Limb (tissue), 2 donors: ENCODE results near the gene DUSP18.
"Not testable (repeated sequence)": the region's sequence is repeated elsewhere in the genome, so short reads cannot be mapped to it uniquely, and the experiment has no call there.

Source experiments
- DNase-seq, 2 donors: peaks; one replicate each; pipeline ENCODE4 v3.0.0-alpha.2; 2016; ENCODE audit errors: extremely low spot score in 2 of 2

The DUSP18 gene

DNA sequence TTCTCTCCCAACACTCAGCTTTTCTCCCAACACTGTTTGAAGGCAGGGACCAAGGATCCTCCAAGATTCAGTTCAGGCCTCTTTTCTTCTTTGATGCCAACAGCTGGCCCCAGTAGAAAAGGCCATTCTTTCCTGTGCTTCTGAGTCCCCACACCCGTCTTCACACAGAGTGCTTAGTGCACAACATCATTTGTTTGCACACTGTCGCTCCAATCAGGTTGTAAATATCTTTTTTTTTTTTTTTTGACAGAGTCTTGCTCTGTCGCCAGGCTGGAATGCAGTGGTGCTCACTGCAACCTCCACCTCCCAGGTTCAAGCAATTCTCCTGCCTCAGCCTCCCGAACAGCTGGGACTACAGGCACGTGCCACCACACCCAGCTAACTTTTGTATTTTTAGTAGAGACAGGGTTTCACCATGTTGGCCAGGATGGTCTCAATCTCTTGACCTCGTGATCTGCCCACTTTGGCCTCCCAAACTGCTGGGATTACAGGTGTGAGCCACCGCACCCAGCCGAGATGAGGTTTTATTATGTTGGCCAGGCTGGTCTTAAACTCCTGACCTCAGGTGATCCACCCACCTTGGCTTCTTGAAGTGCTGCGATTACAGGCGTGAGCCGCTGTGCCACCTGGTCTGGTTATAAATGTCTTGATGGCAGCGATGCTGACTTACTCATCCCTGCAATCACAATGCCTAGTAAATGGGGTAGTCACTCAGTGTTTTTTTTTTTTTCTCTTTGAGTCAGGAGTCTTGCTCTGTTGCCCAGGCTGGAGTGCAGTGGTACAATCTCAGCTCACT, 12.4 kb upstream of the DUSP18 start:
- DNase-seq = not testable (repeated sequence)

DNA sequence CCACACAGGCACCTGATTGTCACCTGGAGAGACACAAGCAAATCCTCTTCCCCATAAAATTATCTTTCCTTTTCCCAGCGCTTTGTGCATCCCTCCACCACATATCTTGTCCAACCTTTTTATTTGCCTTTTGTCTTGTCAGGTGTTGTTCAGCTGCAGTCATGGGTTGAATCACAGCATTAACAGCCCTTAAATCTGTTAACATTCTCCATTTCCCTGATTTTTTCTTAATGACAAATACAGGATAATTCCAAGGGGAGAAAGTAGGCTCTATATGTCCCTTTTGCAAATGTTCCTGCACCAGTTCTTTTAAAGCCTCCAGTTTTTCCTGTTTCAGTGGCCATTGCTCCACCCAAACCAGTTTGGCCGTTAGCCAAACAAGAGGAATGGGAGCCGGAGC, 8.9 kb upstream of the DUSP18 start:
- DNase-seq = not testable (repeated sequence)

DNA sequence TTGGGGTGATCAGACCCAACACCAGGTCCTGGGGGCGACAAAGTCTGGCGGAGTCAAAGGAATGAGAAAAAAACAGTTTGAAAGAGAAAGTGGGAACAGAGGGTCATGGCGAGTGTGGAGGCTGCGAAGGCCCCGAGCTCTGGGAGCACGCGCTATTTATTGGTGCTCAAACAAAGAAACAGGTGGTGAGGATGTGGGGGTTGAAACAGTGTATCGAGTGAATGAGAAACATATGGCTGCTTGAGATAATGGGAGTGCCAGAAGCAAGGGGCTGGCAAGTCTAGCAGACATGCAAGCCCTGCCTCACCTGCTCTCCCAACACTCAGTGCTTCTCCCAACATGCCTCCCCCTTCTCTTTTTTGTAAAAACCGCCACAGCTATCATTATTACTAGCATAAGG, 7.8 kb upstream of the DUSP18 start:
- DNase-seq = no peak

DNA sequence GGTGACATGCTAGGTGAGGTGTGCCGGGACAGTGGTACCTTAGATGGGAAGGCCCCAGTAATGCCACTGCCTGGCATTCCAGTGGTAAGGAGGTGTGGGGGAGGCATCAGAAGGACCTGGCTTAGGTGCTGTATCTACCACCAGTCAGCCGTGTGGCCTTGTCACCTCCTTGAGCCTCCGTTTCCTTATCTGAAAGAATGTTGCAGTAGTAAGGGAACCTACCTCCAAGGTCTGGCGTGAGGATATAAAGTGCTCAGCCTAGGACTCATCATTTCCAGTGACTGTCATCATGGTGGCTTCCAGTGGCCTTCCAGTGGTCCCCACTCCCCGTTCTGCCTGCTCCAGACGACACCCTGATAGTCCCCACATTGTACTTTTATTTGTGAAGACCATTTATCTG, 6.8 kb upstream of the DUSP18 start:
- DNase-seq = no peak

DNA sequence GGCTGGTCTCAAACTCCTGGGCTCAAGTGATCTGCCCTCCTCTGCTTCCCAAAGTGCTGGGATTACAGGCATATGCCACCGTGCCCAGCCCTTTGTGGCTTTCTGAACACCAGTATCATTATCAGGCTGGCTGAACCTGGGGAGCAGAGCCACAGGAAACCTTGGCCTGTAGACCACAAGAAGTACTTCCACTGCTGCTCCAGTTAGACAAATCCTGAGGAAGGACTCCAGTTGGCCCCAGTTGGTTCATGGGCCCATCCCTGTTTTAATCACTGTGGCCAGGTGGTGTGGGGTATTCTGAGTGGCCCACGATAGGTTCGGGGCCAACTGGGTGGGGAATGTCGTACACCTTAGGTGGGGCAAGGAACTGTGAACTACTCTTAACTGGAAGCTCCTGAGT, 5.5 kb upstream of the DUSP18 start:
- DNase-seq = no peak

DNA sequence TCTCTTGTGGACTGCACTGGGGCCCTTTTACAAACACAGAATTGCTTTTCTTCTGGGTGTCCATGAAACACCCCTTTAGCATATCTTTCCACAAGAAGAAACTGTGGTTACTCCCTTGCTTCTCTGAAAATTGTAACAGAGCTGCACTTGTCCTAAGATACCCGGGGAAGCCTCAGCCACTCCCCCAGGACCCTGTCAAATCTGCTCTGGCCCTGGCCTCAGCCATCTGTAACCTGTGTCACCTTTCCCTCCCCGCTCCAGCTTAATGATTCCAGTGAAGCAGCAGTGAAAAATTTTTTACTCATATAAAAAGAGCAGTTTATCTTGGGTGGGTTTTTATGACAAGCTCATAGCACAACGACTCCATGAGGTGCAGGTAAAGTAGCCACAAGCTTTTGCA, 3.4 kb upstream of the DUSP18 start:
- no peak for DNase-seq

DNA sequence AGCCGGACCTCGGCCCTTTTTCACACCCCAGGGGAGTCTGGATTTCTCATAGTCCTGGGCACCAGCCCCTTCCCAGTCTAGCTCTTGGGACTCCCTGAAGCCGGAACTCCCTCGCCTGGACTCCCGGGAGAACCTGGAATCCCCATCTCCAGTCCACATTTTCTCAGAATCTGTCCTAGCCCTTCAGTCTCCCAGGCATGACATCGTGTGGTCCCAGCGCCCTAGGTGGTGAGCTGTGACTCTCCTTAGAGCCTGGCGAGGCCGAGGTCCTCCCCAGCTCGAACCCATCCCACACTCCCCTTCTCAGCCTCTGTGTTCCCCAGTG, 673 bp upstream of the DUSP18 start:
- no peak for DNase-seq

DNA sequence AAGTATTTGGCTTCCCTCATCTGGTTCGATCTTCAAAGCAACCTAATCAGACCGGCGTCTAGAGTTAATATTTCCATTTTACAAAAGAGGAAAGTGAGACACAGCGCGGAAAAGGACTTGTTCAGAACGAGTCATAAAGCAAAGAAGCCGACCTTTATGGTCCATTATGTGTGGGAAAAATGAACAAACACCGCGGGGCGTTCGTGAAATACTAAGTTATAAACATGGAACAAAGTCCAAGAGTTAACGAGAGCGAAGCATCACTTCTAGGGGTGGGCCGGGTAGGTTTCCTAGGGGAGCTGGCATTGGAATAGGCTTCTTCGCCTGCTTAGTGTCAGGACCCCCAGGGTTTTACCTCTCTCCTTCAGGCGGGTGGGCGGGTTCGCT, 575 bp downstream of the DUSP18 start:
- no peak for DNase-seq

DNA sequence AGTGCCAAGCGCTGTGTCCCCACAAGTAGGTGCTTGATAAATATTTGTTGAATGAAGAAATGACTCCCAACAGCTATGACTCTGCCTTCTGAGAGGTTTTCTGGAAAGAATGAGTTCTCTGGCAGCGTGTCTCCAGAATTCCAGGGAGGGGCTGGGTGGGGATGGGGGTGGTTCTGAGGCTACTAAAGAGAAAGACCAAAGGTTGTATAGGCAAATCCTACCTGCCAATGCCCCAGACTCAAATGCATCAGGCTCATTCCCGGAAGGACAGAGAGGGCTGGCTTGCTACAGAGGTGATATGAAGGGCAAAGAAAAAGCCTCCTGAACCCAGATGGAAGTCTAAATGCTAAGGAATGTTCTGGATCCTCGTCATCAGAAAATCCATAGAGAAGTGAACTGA, 1.9 kb downstream of the DUSP18 start:
- no peak for DNase-seq

DNA sequence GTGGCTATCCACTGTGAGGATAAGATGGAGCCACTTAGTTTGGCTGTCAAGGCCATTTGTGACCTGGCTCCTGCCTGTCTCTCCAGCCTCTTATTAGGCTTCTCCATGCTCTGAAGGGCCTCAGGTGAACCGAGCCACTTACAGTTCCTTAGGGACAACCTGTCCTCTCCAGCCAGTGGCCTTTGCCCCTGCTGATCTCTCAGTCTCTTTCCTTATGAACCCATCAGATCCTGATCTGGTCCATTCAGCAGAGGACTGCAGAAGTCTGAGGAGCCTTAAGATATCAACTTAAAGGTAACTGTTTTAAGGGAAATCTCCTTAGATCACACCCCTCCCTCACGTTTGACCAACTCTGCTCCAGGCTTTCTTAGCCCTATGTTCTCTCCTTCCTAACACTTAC, 2.4 kb downstream of the DUSP18 start:
- no peak for DNase-seq

DNA sequence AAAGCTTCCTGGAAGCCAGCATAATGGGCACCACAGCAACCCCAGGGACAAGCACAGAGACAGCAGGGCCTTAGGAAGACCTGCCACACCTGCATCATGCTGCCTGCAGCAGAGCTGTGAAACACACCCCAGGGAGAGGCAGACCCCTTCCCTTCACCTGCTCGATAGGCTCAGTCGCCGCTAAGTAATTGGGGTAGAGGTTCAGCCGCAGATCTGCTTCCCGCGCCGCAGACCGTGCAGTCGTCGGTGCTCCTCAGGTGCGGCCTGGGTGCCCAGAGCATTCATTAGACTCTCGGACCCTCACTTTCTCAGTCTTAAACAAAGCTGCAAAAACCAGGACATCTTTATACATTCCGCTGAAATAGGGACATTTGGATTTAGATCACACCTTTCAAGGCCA, 2.9 kb downstream of the DUSP18 start:
- no peak for DNase-seq

DNA sequence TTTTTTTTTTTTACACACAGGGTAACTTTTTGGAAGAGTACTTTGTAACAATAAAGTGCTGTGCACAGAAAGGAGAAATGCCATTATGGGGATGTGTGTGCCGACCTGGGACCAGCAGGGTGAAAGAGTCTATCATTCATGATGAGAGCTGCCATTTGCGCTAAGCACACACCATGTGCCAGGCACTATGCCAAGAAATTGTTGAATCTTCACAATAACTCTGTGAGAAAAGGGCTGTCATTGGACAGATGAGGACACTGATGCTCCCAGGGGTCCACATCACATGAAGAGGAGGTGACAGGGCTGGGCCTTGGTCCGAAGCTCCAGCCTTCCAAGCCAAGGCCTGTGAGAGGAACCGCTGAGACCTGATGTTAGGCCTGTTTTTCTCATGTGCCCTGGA, 5.6 kb downstream of the DUSP18 start:
- DNase-seq = no peak

DNA sequence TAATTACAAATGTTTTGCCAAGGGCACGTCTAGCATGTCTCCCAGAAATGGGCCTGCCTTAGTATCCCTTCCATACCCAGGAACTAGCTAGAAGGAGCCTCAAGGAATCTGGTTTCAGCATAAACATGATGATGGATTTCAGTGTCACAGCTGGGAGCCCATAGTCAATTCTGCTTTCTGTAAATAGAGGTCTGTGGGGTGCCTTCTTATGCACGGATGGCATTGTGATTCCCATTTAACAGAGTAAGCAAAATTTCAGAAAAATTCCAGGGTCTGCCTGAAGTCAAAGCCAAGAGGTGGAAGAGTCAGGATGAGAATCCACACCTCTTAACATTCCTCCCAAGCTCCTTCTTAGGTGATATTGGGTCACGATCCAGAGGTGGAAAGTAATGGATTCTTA, 12.1 kb downstream of the DUSP18 start:
- no peak for DNase-seq

DNA sequence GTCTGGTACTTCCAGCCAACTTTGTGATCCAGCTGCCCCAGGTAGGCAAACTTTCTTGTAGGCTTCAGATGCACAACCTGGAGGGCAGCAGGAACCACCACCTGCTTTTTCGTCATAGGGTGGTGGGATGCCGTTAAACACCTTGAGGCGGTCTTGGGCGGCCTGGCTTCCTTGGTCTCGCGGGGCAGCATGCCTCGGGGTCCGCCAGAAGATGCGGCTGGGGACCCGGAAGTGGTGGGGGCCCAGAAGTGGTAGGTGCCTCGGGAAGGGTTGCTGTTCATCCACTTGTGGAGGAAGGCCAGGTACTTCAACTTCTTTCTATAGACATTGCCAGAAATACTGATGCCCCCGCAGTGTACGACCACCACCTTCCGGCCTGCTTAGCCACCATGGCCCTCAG, 13.3 kb downstream of the DUSP18 start:
- DNase-seq = no peak

DNA sequence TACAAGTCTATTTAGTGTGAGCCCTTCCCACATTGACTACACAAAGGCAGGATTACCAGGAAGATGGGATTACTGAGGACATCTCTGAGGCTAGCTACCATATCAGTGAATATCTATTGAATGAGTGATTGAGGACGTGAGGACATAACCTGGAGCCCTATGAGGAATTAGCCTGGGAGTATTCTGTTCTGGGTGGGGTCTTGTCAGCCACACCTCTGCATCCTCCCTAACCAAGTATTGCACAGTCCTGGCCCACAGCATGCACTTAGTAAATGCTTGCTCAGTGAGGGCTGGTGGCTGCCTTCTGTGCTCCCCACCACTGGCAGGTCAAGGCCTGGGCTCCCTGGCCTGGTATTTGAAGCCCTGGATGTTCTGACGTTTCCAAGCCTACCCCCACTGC, 14.8 kb downstream of the DUSP18 start:
- DNase-seq = no peak

DNA sequence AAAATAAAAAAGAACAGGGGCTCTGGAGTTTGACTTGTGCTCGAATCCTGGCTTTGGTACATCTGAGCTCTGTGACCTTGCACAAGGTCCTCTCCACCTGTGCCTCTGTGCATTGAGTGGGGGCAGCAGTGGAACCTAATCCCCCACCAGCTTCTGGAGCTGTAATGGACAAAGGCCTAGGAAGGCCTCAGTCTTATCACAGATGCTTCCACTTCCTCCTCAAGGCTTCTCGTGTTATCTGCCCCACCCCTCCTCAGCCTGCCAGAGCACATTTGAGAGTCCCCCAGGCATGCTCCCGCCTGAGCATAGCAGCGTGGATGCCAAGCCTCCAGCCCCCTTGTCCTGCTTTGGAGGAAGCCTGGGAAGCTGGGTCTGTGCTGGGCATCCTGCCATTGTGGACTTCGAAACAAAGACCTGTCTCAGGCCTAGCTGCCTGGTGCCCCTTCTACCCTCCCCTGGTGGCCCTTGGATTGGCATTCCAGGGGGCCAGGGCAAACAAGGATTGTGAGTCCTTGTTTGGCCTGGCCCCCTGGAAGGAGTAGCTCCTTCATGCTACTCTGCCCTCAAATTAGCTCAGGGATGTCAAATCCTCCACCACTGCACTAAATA, 17.1 kb downstream of the DUSP18 start:
- no peak for DNase-seq

DNA sequence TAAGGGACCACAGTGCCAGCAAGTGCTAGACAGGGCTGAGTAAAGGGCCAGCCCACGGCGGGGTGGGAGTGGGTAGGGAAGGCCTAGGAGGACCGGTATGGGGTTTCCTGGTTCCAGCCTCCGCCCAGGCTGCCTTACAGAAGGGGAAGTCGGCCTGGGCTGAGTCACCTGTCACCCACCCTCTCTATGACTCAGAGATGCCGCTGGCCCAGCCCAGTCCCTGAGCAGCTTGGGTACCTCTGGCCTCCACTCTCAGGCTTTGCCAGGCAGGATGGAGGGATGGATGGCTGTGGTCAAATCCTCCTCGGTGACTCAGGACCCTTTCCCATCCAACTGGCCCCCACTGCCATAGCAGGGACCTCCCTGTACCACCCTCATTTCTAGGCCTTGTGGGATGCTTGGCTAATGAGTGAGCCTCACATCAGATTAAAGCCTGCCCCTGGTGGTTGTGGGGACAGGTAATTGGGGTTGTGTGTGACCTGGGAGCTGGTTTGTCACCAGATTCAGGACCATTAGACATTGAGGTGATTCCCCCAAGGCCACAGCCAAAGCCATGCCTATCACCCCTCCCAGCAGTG, 18.2 kb downstream of the DUSP18 start:
- no peak for DNase-seq

DNA sequence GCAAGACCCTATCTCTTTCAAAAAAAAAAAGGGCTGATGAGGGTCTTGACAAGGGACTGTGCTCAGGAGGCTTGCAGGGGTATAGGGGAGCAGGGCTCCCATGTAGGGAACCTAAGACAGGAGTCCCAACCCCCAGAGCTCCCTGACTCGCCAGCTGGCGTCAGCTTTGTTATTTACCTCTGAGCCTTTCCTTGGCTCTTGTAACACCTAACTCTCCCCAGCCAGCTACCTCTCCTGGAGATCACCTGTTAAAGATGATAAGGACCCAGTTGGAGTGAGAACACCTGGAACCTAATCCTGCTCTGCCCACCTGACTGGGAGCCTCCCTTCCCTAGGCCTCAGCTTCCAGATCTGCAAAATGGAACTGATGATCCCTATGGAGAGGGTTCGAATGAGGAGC, 18.9 kb downstream of the DUSP18 start:
- no peak for DNase-seq

DNA sequence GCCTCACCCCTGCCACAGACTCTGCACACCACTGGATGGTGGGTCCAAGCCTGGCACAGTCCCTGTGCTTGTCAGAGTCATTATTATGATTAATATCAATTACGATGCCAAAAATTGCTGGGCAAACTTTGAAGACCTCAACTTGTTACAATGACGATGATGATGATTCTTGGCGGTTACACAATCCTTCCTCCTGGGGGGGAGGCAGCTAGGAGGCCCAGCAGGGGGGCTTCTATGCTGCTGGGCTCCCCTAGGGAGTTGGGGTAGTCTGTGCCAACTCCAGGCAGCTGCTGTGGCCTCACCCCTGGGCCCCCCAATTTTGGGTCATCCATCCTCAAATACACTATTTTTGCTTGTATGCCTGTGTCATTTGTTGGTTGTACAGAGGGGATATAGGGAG, 20.1 kb downstream of the DUSP18 start:
- no peak for DNase-seq

DNA sequence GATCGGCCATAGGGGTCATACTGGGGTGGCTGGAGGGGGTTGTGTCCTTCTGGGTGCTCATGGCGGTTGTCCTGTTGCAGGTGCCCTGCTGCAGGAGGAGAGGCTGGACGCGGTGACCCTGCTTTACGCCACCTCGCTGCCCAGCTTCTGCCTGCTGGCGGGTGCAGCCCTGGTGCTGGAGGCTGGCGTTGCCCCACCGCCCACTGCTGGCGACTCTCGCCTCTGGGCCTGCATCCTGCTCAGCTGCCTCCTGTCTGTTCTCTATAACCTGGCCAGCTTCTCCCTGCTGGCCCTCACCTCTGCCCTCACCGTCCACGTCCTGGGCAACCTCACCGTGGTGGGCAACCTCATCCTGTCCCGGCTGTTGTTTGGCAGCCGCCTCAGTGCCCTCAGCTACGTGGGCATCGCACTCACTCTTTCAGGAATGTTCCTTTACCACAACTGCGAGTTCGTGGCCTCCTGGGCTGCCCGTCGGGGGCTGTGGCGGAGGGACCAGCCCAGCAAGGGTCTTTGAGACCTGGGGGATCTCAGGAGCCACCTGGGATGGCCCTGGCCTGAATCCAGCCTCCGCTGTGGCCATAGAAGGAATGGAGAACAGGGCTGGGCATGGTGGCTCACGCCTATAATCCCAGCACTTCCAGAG, 21.0 kb downstream of the DUSP18 start:
- DNase-seq = no peak

DNA sequence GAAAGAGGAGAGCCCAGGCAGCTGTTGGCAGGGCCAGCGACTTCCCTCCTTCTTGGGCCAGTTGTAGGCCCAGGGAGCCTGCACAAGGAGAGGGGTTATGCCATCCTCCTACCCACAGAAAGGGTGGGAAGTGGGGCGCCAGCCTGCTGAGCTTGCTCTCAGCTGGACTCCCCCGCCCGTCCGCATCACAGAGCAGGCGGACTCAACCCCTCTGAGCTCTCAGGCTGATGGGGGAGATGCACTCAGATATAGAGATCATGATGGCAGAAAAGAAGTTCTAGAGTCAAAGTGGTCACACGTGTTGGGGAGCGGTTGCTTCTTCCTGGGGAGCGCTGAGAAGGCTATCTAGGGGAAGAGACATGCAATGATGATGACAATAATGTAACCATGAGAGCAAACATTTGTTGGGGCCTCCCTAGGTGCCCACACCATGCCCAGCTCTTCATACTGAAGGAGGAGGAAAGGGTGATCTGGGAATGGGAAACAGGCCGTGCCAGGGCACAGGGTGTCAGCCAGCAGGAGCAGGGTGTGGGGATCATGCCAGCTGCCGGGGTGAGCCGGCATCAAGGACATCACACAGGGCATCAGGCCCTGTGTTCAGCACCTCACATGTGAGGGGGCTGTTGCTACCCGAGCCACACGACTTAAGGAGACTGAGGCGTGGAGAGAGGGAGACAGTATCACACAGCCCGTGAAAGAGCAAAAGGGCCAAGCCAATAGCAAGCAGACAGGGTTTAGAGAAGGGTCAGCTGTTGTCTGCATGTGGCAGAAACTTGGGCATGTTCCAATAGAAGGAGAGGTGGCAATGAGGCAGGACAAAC, 24.4 kb downstream of the DUSP18 start:
- no peak for DNase-seq

DNA sequence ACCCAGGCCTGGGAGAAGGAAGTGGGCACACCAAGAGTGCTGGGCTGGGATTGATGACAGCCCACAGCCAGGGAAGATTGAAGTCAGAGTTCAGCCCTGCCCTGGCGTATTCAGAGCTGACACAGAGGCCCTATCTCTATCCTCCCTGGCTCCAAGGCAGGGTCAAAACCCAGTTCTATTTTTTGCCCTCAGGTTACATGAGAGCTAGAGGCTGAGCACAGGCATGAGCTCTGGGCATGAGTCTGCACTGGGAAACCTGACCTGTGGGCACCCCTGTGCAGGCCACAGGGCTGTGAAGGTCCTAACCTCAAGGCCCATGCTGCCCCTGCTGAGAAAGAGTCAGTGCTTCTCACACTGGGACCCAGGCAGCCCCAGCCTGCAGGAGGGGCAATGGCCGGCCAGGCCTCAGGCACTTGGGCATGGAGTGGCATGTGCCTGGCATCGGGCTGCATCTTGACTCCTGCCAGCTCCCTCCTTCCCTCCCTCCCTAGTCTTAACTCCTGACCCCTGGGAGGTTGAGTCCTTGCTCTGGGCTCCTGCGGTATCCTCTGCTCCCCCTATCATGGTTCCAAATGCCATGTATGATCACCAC, 26.7 kb downstream of the DUSP18 start:
- no peak for DNase-seq
